ENCODE data around the gene KCNAB1. TPM values are rescaled to one million over a fixed set of nuclear protein-coding genes. Genes with fewer than 3 reads are reported as not detected.

The KCNAB1 gene
- total and polyA plus RNA-seq, 10 of the 15 experiments (the other 5 are each of a cell fraction or from before 2014, with no cell fraction given) = 0.11 to 0.69 (median 0.43) TPM; not detected in 6

DNA sequence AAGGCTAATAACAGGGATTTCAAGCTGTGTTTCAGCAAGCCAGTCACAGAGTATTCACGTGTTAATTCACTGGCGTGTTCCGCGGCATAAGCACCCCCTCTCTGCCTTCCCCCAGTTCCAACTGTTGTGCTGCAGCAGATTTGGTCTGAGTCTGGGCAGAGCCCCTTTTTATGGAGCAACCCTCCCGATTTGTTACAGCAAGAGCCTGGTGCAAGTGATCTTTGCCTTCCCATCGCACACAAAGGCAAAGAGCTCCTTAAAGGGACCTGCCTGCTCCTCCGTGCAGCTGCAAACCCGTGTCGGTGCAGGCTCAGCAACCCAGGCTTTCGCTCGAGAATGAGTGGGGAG, 170.5 kb downstream of the KCNAB1 start (continued):
- TF ChIP-seq, protein P1, sequence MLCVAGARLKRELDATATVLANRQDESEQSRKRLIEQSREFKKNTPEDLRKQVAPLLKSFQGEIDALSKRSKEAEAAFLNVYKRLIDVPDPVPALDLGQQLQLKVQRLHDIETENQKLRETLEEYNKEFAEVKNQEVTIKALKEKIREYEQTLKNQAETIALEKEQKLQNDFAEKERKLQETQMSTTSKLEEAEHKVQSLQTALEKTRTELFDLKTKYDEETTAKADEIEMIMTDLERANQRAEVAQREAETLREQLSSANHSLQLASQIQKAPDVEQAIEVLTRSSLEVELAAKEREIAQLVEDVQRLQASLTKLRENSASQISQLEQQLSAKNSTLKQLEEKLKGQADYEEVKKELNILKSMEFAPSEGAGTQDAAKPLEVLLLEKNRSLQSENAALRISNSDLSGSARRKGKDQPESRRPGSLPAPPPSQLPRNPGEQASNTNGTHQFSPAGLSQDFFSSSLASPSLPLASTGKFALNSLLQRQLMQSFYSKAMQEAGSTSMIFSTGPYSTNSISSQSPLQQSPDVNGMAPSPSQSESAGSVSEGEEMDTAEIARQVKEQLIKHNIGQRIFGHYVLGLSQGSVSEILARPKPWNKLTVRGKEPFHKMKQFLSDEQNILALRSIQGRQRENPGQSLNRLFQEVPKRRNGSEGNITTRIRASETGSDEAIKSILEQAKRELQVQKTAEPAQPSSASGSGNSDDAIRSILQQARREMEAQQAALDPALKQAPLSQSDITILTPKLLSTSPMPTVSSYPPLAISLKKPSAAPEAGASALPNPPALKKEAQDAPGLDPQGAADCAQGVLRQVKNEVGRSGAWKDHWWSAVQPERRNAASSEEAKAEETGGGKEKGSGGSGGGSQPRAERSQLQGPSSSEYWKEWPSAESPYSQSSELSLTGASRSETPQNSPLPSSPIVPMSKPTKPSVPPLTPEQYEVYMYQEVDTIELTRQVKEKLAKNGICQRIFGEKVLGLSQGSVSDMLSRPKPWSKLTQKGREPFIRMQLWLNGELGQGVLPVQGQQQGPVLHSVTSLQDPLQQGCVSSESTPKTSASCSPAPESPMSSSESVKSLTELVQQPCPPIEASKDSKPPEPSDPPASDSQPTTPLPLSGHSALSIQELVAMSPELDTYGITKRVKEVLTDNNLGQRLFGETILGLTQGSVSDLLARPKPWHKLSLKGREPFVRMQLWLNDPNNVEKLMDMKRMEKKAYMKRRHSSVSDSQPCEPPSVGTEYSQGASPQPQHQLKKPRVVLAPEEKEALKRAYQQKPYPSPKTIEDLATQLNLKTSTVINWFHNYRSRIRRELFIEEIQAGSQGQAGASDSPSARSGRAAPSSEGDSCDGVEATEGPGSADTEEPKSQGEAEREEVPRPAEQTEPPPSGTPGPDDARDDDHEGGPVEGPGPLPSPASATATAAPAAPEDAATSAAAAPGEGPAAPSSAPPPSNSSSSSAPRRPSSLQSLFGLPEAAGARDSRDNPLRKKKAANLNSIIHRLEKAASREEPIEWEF (IDR thresholded peaks at IDR 0.05; ENCODE audit: insufficient replicate concordance, low read depth, low read length) = no peak

DNA sequence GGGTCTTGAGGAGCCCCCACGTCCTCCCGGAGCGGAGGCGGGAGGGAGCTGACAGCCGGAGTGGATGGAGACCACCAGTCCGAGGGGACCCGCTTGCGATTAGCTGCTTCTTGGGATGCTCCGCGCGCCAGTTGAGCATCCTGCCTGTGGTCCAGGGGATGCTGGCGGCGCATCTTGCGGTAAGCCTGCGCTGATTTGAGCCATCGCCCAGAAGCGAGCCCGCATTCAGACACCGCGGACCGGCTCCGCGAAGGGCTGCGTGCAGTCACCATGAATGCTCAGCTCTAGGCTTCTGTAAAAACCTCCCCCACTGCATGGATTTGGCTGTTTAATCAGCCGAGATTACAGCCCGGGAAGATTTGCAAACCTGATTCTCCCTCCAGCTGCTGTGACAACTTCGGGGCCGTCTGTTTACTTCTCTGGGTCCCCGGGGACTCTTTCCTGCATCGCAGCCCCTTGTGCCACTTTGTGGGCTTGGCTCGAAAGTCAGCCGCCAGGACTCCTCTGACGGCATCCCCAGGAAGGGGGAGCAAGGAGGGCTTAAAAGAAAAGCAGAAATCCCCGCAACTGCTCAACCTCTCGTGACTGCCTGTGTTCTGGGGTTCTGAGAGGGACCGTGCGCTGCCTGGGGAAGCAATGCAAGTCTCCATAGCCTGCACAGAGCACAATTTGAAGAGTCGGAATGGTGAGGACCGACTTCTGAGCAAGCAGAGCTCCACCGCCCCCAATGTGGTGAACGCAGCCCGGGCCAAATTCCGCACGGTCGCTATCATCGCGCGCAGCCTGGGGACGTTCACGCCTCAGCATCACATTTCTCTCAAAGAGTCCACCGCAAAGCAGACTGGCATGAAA, 171.1 kb downstream of the KCNAB1 start:
- CTCF ChIA-PET = no interaction called here

More for the DNA sequence above, 171.1 kb downstream of the KCNAB1 start:
- ChIA-PET RAD21 (ENCODE audit: unreplicated experiment) (no interaction called here), SMC1A (ENCODE audit: uncharacterized antibody, unreplicated experiment) (no interaction called here), POLR2A (no interaction called here)
- intact Hi-C loops (cut with micrococcal nuclease; ENCODE audit: unreplicated experiment) (no loop called here), in situ Hi-C loops (cut with MboI) (no loop called here)
- Histone ChIP-seq H3K4me2 (ENCODE audit: control insufficient read depth, insufficient read depth) (no peak overlapping the region), H2AFZ (ENCODE audit: control insufficient read depth, low read depth, low read length) (no peak overlapping the region), H3K4me3 (no peak overlapping the region), H3K9ac (ENCODE audit: control insufficient read depth, insufficient read depth, low read length) (no peak overlapping the region), H4K20me1 (ENCODE audit: control insufficient read depth, insufficient read depth) (no peaks in the 10 kb centered on the region), H3K27me3 (replicated peaks in 1 of 2; ENCODE audit: control insufficient read depth in 2 of 2, insufficient read depth in 2 of 2, low read length in 1 of 2) (peaks cover 13 to 23% of the 10 kb centered on the region in 2 experiments), H3K9me3 (replicated peaks; ENCODE audit: control insufficient read depth, insufficient read depth, low read length) (no peaks in the 10 kb centered on the region), H3K79me2 (ENCODE audit: control insufficient read depth, insufficient read depth, low read length) (no peaks in the 10 kb centered on the region), H3K4me1 (ENCODE audit: control insufficient read depth, insufficient read depth, low read length) (no peaks in the 10 kb centered on the region), H3K27ac (ENCODE audit: control insufficient read depth, insufficient read depth) (no peak overlapping the region), H3K36me3 (ENCODE audit: control insufficient read depth in 2 of 2, insufficient read depth in 2 of 2, low read length in 1 of 2) (no peaks in the 10 kb centered on the region)
- FAIRE-seq (no peak), ATAC-seq (peak; percentile 21; the same call in 2 of the 3 replicates), DNase-seq (ENCODE audit: low read depth, low spot score) (no peak)
- BruUV-seq (replicated peaks) = no TSS peak
- WGBS (ENCODE audit: insufficient coverage, insufficient replicate concordance, low lambda C conversion rate, missing lambda C conversion rate) = 15% methylated on average over 49 of the region's 51 CpGs
- TF ChIP-seq EZH2 (IDR thresholded peaks at IDR 0.05; ENCODE audit: borderline replicate concordance, control insufficient read depth, low read depth, low read length) (no peak), NFIC (IDR thresholded peaks at IDR 0.05; ENCODE audit: low read depth, low read length) (no peak), IRF4 (IDR thresholded peaks at IDR 0.05; ENCODE audit: low read depth, low read length) (no peak)
- TF ChIP-seq, protein P2, sequence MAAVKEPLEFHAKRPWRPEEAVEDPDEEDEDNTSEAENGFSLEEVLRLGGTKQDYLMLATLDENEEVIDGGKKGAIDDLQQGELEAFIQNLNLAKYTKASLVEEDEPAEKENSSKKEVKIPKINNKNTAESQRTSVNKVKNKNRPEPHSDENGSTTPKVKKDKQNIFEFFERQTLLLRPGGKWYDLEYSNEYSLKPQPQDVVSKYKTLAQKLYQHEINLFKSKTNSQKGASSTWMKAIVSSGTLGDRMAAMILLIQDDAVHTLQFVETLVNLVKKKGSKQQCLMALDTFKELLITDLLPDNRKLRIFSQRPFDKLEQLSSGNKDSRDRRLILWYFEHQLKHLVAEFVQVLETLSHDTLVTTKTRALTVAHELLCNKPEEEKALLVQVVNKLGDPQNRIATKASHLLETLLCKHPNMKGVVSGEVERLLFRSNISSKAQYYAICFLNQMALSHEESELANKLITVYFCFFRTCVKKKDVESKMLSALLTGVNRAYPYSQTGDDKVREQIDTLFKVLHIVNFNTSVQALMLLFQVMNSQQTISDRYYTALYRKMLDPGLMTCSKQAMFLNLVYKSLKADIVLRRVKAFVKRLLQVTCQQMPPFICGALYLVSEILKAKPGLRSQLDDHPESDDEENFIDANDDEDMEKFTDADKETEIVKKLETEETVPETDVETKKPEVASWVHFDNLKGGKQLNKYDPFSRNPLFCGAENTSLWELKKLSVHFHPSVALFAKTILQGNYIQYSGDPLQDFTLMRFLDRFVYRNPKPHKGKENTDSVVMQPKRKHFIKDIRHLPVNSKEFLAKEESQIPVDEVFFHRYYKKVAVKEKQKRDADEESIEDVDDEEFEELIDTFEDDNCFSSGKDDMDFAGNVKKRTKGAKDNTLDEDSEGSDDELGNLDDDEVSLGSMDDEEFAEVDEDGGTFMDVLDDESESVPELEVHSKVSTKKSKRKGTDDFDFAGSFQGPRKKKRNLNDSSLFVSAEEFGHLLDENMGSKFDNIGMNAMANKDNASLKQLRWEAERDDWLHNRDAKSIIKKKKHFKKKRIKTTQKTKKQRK (IDR thresholded peaks at IDR 0.05; ENCODE audit: low read depth, low read length) = no peak
- TF ChIP-seq, protein P3, sequence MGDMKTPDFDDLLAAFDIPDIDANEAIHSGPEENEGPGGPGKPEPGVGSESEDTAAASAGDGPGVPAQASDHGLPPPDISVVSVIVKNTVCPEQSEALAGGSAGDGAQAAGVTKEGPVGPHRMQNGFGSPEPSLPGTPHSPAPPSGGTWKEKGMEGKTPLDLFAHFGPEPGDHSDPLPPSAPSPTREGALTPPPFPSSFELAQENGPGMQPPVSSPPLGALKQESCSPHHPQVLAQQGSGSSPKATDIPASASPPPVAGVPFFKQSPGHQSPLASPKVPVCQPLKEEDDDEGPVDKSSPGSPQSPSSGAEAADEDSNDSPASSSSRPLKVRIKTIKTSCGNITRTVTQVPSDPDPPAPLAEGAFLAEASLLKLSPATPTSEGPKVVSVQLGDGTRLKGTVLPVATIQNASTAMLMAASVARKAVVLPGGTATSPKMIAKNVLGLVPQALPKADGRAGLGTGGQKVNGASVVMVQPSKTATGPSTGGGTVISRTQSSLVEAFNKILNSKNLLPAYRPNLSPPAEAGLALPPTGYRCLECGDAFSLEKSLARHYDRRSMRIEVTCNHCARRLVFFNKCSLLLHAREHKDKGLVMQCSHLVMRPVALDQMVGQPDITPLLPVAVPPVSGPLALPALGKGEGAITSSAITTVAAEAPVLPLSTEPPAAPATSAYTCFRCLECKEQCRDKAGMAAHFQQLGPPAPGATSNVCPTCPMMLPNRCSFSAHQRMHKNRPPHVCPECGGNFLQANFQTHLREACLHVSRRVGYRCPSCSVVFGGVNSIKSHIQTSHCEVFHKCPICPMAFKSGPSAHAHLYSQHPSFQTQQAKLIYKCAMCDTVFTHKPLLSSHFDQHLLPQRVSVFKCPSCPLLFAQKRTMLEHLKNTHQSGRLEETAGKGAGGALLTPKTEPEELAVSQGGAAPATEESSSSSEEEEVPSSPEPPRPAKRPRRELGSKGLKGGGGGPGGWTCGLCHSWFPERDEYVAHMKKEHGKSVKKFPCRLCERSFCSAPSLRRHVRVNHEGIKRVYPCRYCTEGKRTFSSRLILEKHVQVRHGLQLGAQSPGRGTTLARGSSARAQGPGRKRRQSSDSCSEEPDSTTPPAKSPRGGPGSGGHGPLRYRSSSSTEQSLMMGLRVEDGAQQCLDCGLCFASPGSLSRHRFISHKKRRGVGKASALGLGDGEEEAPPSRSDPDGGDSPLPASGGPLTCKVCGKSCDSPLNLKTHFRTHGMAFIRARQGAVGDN (IDR thresholded peaks at IDR 0.05) = no peak
